Activated CD8-positive, alpha-beta memory T cell treated with anti-CD3 and anti-CD28 coated beads, Interleukin-2, amount 50 U/mL, for 4 hours (primary cell): ENCODE measurements around the gene LRP1-AS.

Experiments
- DNase-seq: peaks from one replicate; pipeline ENCODE4 v3.0.0-alpha.2; 2020

The LRP1-AS gene

GRCh38 chr12:57116580-57117281 lies 30.7 kb downstream of the LRP1-AS start:
- DNase-seq: no peak

- no peak for DNase-seq
These were observed 34.7 kb downstream of the LRP1-AS start for GRCh38 chr12:57112492-57113294.

DNA sequence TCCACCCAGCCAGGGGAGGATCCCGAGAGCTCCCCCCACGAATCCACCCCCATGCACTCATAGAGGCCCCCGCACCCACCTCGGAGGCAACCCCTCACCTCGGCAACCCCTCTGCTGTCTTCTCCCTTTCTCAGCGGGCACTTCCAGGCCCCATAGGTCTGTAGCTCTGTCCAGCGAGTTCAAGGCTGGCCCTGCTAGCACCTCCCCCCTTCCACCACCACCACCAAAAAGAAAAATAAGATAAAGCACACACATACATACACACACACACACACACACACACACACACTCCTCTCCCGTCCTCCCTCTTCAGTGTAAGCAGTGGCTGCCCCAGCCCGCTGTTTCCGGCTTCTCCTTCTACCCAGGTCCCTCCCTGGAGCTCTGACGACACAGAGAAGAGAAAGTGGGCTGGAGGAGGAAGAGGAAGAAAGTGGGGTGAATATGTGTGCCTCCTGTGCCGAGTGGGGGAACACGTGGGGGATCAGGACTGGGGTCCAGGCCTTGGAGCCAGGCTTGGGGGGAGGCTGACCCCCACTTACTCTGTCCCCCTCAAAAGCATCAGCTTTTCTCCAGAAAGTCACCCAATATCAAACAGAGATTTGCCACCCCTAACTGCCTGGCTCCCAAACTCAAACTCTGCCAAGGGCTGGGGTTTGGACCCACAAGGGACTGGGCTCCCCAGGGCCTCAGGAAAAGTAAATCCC lies 36.2 kb downstream of the LRP1-AS start, which contains the start of gene STAT6:
STAT6 (minus strand) TSS at position 332 of the 704 bp plus-strand sequence. CDS start 3,084 bp downstream, outside the sequence.
- DNase-seq: peak; percentile 79

DNA sequence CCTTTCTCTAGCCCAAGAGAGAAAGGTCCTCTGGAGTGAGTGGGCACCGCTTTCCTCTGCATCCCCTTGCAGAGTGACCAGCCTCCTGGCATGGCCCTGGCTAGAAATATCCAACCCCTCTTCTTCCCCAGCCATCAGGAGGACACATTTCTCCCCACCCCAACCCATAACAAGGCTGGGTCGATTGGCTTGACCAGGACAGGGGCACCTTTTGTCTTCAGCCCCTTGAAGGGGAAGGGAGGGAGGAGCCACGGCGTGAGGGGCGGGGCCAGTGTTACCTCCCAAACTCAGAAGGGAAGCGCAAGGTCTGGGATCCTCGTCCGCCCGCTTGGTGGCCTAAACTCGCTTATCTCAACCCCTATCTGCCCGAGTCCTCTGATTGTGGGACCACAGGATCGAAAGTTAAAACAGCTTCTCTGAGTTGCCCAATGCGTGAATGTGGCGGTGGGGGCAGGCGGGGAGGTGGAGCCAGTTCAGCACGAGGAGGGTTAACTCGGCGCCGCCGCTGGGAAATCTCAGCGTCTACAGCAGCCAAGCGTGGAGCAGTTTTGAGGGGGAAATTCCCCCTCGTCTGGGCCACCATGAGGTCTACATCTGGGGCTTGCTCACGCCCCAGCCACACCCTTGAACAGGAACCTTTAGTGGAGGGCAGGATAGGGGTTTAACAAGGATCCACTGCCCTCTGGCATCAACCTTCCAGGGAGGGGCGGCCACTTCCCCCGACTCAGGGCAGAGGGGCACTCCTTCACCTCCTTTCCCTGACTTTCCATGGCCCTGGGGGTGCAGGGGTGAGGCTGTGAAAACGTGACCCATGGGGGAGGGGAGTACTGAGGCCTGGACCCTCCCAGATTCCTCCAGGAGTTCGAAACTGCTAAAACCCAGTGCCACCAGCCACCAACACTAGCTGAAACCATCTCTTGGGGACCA lies 37.1 kb downstream of the LRP1-AS start:
- peak; percentile 77 for DNase-seq

DNA sequence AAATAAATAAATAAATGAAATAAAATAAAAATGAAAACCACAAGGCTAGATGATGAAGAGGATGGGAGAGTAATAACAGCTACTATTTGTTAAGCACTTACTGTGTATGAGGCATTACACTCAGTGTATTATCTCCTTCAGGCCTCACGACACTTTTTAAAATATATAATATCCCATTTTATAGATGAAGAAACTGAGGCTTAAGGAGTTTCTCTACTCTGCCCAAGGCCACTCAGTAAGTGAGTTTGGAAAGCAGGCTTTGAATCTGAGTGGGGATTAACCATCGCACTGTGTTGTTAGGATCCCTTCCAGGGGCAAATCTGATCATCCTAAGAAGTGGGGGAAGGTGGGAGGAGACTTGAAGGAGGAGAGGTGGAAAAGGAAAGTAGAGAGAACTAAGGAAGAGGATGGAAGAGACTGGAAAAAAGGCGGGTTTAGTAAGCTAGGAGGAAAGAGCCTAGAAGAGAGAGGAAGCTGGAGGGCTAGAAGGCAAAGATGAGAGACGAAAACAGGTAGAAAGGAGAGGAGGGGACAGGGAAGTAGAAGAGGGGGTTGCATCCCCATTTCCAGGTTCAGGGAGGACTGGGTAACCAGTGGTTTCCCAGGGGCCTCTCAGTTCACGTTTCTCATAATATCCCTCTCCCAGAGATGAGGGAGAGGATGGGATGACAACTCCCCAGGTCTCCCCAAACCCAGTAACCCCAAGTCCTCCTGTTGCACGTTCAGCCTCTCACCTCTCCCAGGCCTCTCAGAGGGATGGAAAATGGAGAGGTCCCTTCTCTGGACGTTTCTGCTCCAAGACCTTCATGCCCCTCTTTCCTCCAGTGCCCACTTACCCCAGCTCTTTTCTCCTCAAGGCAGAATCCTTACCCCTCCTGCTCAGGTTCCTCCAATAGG lies 38.0 kb downstream of the LRP1-AS start:
- no peak for DNase-seq

GRCh38 chr12:57107456-57108155 lies 39.8 kb downstream of the LRP1-AS start:
- no peak for DNase-seq

DNA sequence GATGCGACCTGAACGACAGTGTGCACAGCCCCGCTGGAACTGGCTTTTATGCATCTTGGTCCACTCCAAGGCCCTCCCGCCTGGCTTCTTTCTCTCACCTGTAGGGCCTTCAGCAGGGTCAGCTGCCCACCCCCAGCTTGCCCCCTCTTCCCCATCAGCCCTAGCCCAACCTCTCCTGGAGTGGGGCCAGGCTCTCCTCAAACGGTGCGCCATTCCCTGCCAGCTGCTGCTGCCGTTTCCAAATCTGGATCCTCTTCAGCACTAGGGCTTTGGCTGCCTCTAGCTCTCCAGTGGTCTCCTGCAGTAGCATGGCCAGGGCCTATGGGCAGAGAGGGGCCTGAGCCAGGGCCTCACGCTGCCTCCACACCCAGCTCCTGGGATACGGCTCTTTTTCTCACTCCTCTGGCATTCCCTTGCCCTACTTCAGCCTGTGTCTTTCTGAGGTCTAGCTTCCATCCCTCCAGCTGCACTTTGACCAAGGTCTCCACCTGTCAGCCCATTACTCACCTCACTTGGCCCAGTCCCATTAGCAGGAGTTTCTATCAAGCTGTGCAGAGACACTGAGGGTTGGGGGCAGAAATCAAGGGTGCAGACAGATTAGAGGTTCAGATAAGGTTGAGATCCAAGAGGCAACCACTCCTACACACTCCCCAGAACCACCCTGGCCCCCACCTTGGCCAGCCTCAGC lies 41.3 kb downstream of the LRP1-AS start:
- no peak for DNase-seq

GRCh38 chr12:57105011-57105753 lies 42.2 kb downstream of the LRP1-AS start:
- no peak for DNase-seq

DNA sequence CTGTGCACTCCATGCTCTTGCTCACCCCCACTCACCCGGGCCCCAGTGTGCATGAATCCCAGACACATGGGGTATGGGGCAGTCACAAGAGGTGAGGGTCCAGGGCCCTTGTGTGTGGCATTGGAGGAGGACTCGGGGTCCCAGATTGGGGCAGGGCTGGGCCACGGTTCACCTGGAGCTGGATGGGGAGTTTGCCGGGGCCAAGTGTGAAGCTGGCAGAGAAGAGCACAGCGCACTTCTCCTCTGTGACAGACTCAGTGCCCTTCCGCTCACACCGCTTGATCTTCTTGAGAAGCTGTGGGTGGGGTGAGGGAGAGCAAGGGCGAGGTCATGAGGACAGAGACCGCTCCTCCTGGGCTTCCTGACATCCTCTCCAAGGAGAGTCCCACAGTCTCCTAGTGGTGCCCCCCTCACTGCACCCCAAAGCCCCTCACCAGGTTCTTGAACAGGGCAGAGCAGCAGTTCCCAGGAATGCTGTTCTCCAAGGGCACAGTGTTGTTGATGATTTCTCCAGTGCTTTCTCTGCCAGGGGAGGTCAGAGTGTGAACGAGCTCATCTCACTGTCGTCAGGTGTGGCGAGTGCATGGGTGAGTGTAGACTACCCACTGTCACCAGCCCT lies 43.0 kb downstream of the LRP1-AS start:
- no peak for DNase-seq

DNA sequence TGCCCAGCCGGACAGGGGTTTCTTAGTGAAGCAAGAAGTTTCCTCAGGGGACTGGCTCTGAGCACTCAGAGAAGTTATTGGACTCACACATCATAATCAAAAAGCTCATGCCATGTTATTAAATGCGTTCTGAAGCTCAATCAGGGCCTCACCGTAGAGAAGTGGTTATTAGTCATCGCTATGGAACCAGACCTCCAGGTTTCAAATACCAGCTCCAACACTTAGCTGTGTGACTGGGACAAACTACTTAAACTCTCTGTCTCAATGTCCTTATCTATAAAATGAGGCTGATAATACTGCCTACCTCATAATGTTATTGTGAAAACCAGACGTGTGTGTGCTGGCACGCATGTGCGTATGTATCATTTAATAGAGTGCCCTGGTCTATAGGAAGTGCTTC lies 43.6 kb downstream of the LRP1-AS start:
- DNase-seq: no peak

DNA sequence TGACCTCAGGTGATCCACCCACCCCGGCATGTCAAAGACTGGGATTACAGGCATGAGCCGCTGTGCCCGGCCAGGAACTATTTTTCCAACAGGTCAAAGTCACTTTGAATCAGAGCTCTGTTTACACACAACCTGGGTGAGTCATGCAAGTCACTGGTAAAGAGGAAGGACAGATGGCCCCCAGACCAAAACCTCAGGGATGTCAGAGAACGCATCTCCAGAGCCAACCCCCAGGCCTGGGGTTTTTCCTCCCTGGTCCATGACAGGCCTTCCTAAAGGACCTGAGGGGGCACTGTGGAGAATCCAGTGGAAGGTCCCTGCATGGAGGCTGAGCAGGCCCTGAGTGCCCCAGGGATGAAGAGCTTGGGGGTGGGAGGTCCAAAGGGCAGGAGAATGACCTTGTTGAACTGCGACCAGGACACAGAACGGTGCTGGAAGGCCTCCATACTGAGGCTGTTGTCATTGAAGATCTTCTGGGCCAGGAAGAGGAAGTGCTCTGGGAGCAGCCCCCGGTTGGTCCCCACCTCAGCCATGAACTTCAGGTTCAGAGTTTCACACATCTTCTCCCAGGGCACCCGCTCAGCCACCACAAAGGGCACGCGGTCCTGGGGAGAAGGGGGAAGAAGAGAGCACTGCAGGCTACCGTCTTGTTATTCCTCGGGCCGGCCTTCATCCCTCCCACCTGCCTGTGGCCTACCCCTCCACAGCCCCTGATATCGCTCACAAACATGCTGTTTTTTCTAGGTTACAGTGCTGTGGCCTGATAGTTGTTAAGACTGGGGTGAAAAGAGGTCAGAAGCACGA lies 45.3 kb downstream of the LRP1-AS start:
- DNase-seq: no peak

DNA sequence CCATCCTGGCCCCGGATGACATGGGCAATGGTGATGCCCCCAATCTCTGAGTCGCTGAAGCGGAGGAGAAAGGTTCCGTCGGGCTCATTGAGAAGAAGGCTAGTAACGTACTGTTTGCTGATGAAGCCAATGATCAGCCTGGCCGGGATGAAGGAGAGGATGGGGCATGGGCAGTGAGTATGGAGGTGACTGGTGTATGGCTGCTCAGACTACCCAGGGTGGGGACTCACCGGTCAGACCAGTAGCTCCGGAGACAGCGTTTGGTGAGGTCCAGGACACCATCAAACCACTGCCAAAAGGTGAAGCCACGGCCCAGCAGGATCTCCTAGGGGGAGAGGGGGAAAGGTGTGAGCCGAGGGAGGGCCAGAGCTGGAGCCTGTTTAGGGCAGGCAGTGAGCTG lies 47.7 kb downstream of the LRP1-AS start:
- no peak for DNase-seq

DNA sequence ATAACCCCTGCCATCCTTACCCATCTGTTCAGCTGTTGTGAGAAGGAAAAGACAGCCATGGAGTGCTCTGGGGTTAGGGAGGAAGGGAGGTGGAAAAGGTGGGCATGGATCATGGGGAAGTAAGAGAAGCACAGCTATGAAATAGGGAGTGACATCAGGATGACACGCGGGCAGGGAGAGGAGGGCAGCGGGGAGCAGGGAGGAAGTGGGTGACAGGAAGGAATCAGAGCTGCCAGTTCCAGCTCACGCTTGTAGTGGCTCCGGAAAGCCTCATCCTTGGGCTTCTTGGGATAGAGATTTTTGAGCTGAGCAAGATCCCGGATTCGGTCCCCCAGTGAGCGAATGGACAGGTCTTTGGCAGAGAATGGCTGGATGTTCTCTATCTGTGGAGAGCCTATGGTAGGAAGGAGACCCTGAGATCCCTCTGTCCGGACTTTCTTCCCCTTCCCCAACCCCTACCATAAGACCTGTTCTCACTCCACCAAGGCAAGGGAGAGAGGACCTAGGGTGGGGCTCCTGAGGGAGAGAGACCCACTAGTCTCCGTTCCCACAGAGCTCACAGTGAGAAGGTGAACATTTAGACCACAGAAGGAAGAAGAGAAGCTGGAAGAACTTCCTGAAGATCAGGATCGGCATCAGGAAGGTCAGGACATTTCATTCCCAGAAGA lies 48.2 kb downstream of the LRP1-AS start:
- DNase-seq: no peak

DNA sequence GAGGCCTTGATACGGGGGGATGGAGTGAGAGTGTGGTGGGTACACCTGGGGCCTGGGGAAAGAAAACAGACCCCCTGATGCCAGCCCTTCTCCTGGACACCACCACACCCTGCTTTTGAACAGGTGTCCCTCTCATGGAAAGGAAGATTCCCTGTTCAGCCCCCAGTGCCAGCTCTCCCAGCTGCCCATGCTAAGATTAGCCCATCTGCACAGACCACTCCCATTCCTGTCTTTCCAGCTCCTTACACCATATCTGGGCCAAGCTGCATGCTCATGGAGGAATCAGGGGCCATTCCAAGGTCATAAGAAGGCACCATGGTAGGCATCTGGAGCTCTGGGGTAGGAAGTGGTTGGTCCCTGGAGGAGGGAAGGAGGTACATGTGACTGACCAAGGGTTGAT lies 48.9 kb downstream of the LRP1-AS start:
- DNase-seq: no peak

DNA sequence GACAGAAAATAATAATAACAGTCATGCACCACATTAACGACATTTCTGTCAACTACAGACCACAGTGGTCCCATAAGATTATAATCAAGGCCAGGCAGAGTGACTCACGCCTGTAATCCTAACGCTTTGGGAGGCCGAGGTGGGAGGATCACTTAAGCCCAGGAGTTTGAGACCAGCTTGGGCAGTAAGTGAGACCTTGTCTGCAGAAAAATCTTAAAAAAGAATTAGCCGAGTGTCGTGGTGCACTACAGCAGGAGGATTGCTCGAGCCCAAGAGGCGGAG lies 49.9 kb downstream of the LRP1-AS start:
- DNase-seq: no peak

GRCh38 chr12:57096748-57097553 lies 50.5 kb downstream of the LRP1-AS start:
- no peak for DNase-seq

DNA sequence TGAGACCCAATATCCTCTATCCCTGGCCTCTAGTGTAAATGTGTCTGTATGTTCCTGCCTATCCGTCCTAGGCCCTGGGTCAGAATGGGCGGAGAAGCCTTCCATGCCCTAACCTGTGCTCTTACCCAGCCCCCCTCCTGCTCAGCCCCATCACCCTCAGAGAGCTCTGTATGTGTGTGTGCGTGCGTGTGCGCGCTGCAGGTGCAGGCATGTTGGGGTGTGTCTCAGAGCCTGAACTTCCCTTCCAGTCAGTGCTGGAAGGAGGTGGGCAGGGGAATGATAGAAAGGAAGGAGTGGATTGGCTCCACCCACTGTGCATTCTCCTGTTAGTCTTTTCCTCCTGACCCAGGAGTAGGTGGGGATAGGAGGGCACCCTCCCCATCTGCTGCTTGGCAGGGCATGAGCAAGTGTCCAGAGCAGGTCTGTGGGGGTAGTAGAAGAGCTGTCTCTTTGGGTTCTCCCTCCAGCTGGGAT lies 51.3 kb downstream of the LRP1-AS start:
- no peak for DNase-seq
